Esophagus muscularis mucosa (tissue), 3 donors: Measurements from ENCODE around the gene CUL3.

Source experiments
- EP300 ChIP-seq: sonication (generic); formaldehyde crosslinking; IDR thresholded peaks from one replicate; pipeline ENCODE4 v1.6.1; 2017; ENCODE audit warnings: antibody characterized with exemption
- TF ChIP-seq, protein P1 (sequence below), 3 experiments: fragments of 200-600 bp in 2 of 3; fragments of 450-650 bp in 1 of 3; sonication (generic) in 2 of 3; IDR thresholded peaks; one replicate each; pipeline ENCODE4 v1.5.1; 2017 to 2019; ENCODE audit warnings: antibody characterized with exemption in 3 of 3, mild to moderate bottlenecking in 2 of 3, moderate library complexity in 1 of 3

DNA sequence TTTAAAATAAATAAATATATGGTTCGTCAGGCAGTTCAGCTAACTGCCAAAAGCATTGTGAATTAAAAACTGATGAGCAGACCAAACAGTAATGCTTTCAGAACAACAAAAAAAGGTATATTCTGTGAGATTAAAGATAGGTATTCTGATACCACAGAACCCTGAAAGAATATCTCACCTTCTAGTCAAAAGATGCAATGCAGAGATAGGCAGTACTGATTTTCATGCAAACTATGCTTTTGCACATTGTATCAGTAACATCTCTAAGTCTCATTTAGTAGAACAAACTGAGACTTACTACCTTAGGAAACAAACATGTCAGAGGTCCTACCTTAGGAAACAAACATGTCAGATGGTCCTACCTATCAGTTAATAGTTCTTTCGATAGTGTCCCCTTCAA lies 32.4 kb downstream of the CUL3 start:
- TF ChIP-seq EP300, result no peak
- TF ChIP-seq, protein P1, sequence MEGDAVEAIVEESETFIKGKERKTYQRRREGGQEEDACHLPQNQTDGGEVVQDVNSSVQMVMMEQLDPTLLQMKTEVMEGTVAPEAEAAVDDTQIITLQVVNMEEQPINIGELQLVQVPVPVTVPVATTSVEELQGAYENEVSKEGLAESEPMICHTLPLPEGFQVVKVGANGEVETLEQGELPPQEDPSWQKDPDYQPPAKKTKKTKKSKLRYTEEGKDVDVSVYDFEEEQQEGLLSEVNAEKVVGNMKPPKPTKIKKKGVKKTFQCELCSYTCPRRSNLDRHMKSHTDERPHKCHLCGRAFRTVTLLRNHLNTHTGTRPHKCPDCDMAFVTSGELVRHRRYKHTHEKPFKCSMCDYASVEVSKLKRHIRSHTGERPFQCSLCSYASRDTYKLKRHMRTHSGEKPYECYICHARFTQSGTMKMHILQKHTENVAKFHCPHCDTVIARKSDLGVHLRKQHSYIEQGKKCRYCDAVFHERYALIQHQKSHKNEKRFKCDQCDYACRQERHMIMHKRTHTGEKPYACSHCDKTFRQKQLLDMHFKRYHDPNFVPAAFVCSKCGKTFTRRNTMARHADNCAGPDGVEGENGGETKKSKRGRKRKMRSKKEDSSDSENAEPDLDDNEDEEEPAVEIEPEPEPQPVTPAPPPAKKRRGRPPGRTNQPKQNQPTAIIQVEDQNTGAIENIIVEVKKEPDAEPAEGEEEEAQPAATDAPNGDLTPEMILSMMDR (IDR thresholded peaks at IDR 0.05), result no peak
